DOHH2 (cell line): Measurements from ENCODE around the gene DCLK1.

Experiments
- H3F3A ChIP-seq: fragments of 200-600 bp; sonication (generic), shearing (Covaris generic); 2 replicates; pipeline ENCODE4 v1.6.0; 2016; ENCODE audit warnings: antibody characterized with exemption, mild to moderate bottlenecking; ENCODE audit not compliant: control insufficient read depth, insufficient read depth
- H3K27ac ChIP-seq: fragments of 200-600 bp; sonication (generic); 2 replicates; pipeline ENCODE4 v1.5.1; 2014; ENCODE audit warnings: low read depth, mild to moderate bottlenecking, low read length, moderate library complexity
- H3K27me3 ChIP-seq: fragments of 200-600 bp; sonication (generic); 2 replicates; pipeline ENCODE4 v1.6.1; 2014; ENCODE audit warnings: mild to moderate bottlenecking, low read length, mixed read lengths; ENCODE audit not compliant: control insufficient read depth
- H3K36me3 ChIP-seq: fragments of 200-600 bp; sonication (generic); 2 replicates; pipeline ENCODE4 v1.6.1; 2014; ENCODE audit warnings: mild to moderate bottlenecking, low read length, moderate library complexity, mixed read lengths; ENCODE audit not compliant: control insufficient read depth
- H3K4me1 ChIP-seq: fragments of 200-600 bp; sonication (generic); 2 replicates; pipeline ENCODE4 v1.6.1; 2014; ENCODE audit warnings: mild to moderate bottlenecking, low read length, mixed read lengths; ENCODE audit not compliant: control insufficient read depth
- H3K4me2 ChIP-seq: fragments of 200-600 bp; sonication (generic); 2 replicates; pipeline ENCODE4 v1.6.0; 2014; ENCODE audit warnings: mild to moderate bottlenecking, low read length, moderate library complexity
- H3K4me3 ChIP-seq: fragments of 200-600 bp; sonication (generic); 2 replicates; pipeline ENCODE4 v1.5.1; 2014; ENCODE audit warnings: mild to moderate bottlenecking, low read length, mixed read lengths
- H3K79me2 ChIP-seq: fragments of 200-600 bp; sonication (generic); 2 replicates; pipeline ENCODE4 v1.6.1; 2014; ENCODE audit warnings: mild to moderate bottlenecking, low read length, mixed read lengths; ENCODE audit not compliant: control insufficient read depth
- H3K9me2 ChIP-seq: fragments of 200-600 bp; sonication (generic); replicated peaks from 2 replicates; pipeline ENCODE4 v1.6.1; 2014; ENCODE audit warnings: mild to moderate bottlenecking, low read length, mixed read lengths; ENCODE audit not compliant: control insufficient read depth
- H3K9me3 ChIP-seq: fragments of 200-600 bp; sonication (generic); 2 replicates; pipeline ENCODE4 v1.6.1; 2014; ENCODE audit warnings: antibody characterized with exemption, low read length, mixed read lengths; ENCODE audit not compliant: control insufficient read depth, insufficient read depth
- H4K20me1 ChIP-seq: fragments of 200-600 bp; sonication (generic); 2 replicates; pipeline ENCODE4 v1.6.0; 2014; ENCODE audit warnings: low read depth, mild to moderate bottlenecking, antibody characterized with exemption, low read length, moderate library complexity; ENCODE audit not compliant: control insufficient read depth, insufficient read depth
- CTCF ChIP-seq: fragments of 200-600 bp; sonication (generic); IDR thresholded peaks from one replicate; pipeline ENCODE4 v1.5.1; 2014; ENCODE audit warnings: antibody characterized with exemption, mild to moderate bottlenecking, low read depth, low read length; ENCODE audit not compliant: poor library complexity, severe bottlenecking
- EZH2phosphoT487 ChIP-seq: fragments of 200-600 bp; sonication (generic); IDR thresholded peaks from 2 replicates; pipeline ENCODE4 v1.6.1; 2017; ENCODE audit warnings: borderline replicate concordance, mild to moderate bottlenecking, antibody characterized with exemption, low read length, moderate library complexity, mixed read lengths

The DCLK1 gene

GRCh38 chr13:35908226-35908625 is 223.0 kb downstream of the DCLK1 start:
- H3K9me2 ChIP-seq, result no peaks in the 10 kb centered on the region
- no peak overlapping the region for H3K4me2 ChIP-seq
- H3K27me3 ChIP-seq, result no peaks in the 10 kb centered on the region
- no peaks in the 10 kb centered on the region for H4K20me1 ChIP-seq
- H3K4me3 ChIP-seq, result no peak overlapping the region
- H3K36me3 ChIP-seq, result no peaks in the 10 kb centered on the region
- no peaks in the 10 kb centered on the region for H3K4me1 ChIP-seq
- no peak overlapping the region for H3K27ac ChIP-seq
- H3K9me3 ChIP-seq, result no peaks in the 10 kb centered on the region; the same call in 1 of the 2 replicates
- TF ChIP-seq EZH2phosphoT487 (no peak), CTCF (no peak)
- no peaks in the 10 kb centered on the region for H3F3A ChIP-seq
- no peaks in the 10 kb centered on the region for H3K79me2 ChIP-seq

GRCh38 chr13:35906636-35907035 is 224.5 kb downstream of the DCLK1 start:
- TF ChIP-seq CTCF (no peak), EZH2phosphoT487 (no peak)
- H3K4me3 ChIP-seq, result no peak overlapping the region
- H3K4me2 ChIP-seq, result no peak overlapping the region
- no peaks in the 10 kb centered on the region for H3F3A ChIP-seq
- H3K9me3 ChIP-seq, result no peaks in the 10 kb centered on the region
- no peaks in the 10 kb centered on the region for H3K36me3 ChIP-seq
- no peaks in the 10 kb centered on the region for H3K27me3 ChIP-seq
- H3K27ac ChIP-seq, result no peak overlapping the region
- no peaks in the 10 kb centered on the region for H3K79me2 ChIP-seq
- H3K9me2 ChIP-seq, result no peaks in the 10 kb centered on the region
- no peaks in the 10 kb centered on the region for H3K4me1 ChIP-seq
- no peaks in the 10 kb centered on the region for H4K20me1 ChIP-seq

GRCh38 chr13:35903075-35903474 is 228.1 kb downstream of the DCLK1 start:
- Histone ChIP-seq H3K27me3 (no peaks in the 10 kb centered on the region), H4K20me1 (no peaks in the 10 kb centered on the region), H3F3A (no peaks in the 10 kb centered on the region), H3K27ac (no peak overlapping the region), H3K79me2 (no peaks in the 10 kb centered on the region), H3K4me2 (no peak overlapping the region), H3K36me3 (no peaks in the 10 kb centered on the region), H3K4me3 (no peak overlapping the region), H3K9me3 (no peaks in the 10 kb centered on the region), H3K9me2 (no peaks in the 10 kb centered on the region), H3K4me1 (no peaks in the 10 kb centered on the region)
- TF ChIP-seq CTCF, result no peak
- no peak for TF ChIP-seq EZH2phosphoT487

GRCh38 chr13:35898041-35898440 is 233.1 kb downstream of the DCLK1 start:
- H3K9me3 ChIP-seq, result no peaks in the 10 kb centered on the region
- no peaks in the 10 kb centered on the region for H4K20me1 ChIP-seq
- H3F3A ChIP-seq, result no peaks in the 10 kb centered on the region
- H3K4me1 ChIP-seq, result no peaks in the 10 kb centered on the region
- no peaks in the 10 kb centered on the region for H3K9me2 ChIP-seq
- H3K27me3 ChIP-seq, result no peaks in the 10 kb centered on the region
- no peaks in the 10 kb centered on the region for H3K36me3 ChIP-seq
- H3K27ac ChIP-seq, result no peak overlapping the region
- TF ChIP-seq EZH2phosphoT487 (no peak), CTCF (no peak)
- no peak overlapping the region for H3K4me2 ChIP-seq
- no peaks in the 10 kb centered on the region for H3K79me2 ChIP-seq
- H3K4me3 ChIP-seq, result no peak overlapping the region
